Measurements from ENCODE around the gene USP27X.
A peak's percentile ranks its signal among the peaks of the same experiment; 100 is the strongest.

Gene USP27X

DNA sequence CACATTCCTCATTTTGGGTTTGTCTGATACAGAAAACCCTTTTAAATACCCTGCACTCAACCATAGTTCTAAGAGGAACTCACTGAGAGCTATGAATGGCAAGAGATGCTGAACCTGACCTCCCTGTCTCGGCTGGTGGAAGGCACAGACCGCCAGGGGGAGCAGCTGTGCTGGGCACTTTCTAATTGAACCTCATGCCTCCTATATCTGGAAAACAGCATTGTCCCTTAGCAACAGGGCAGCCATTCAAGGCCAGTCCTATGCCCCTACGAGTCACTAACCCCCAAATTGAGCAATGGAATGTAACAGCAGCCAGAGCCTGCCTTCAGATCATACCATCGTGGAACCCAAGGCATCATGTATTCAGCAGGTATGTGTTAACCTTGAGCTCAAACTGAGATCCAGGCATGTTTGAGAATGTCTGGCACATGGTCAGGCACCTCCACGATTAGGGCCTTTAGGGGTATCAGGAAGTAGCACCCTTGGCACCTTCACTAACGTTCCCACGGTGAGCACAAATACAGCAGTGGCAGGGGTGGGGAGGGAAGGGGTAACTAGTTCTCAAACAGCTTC, 5.1 kb downstream of the USP27X start:
- DNase-seq: peak; percentile 18

GRCh38 chrX:49892542-49892941, 13.3 kb downstream of the USP27X start:
- no peak for DNase-seq

DNA sequence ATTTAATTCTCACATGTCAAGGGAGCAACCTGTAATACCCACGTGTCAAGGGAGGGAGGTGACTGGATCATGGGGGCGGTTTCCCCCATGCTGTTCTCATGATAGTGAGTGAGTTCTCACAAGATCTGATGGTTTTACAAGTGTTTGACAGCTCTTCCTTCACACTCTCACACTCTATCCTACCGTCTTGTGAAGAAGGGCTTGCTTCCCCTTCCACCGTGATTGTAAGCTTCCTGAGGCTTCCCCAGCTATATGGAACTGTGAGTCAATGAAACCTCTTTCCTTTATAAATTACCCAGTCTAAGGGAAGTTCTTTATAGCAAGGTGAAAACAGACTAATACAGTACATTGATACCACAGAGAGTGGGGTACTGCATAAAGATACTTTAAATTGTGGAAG, 17.7 kb downstream of the USP27X start:
- no peak for DNase-seq

- DNase-seq: no peak
Measured at GRCh38 chrX:49901048-49901447, 21.8 kb downstream of the USP27X start.

DNA sequence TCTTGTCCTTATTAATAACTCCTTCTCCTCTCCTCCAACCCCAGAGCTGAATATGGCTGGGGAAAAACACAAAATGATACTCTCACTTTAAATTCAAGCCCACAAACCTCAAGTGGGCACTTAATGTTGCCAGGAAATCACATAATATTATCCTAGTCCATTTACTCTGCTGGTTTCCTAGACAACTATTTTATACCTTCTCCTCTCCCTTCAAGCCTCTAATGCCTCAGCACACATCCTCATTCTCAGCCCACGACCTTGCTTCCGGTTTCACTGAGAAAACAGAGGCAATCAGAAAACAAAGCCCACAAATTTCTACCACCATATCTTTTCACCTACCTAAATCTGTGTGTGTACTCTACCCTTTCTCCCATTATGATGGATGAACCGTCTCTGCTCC, 31.1 kb downstream of the USP27X start:
- no peak for DNase-seq

DNA sequence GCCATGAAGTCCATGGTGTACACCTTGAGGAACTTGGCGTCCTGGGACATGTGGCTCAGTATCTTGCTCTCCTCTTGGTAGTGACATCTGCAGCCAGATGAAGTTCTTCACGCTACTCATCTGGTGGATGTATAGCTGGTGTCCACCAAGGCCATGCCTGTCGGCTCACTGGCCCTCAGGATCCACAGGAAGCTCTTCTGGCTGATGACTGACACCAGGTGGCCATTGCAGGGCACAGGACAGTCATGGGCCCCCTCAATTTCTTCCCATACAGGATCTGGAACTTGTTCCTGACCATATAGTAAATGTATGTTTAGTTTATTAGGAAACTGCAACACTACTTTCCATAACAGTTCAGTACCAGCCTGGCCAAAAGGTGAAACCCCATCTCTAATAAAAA, 32.8 kb downstream of the USP27X start:
- no peak for DNase-seq

- DNase-seq: no peak
Measured at GRCh38 chrX:49912861-49913260, 33.6 kb downstream of the USP27X start.

DNA sequence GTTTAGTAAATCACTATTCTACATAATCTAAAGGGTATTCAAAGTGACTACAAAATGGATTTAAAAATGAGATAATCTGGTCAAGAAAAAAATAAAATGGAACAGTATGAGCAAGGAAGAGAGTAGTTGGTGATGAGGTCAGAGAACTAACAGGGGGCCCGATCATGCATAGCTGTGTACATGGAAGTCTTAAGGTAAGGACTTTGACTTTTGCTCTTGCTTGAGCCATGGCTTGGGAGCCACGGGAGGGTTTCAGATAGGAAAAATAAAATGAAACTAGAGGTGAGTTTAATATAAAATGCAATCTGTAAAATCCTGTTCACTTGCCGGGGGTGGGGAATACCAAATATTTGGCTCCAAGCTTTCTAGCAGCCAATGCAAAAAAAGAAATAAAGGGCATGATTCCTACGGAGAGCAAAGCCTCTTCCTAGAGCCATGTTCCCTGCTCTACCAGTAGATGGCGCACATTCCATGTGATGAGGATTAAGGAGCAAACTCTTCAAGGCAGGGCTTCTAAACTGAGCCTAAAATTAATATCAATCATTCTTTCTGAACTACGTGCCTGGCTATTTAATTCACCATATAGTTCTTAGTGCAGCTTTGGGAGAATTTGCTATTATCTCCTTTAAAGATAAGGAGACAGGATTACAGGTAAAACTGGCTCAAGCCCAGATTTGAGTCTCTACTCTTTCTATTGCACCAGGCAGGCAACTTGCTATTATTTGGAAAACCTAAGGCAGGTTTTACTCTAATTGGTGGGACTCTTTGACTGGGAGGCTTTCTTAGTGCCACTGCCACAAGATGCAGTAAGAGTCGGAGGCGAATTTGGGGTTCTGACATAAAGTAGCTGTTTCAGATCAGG, 36.3 kb downstream of the USP27X start:
- peak; percentile 6 for DNase-seq

DNA sequence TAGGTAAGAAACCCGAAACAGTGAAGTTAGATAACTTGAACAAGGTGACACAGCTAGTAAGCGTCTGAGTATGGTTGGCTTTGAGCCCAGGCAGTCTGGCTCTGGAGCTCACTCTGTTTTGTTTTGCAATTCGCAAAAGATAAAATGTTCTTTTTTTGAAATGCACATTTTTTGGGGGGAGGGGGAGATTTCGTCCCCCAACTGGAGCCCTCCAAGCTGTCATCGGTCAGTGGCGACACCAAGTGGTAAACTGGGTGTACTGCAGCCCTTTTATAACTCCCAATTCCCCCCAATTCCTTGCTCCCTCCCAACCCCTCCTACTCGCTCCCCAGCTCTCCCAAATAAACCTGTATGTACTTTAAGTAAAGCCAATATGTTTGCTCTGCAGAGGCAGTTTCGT, 40.3 kb downstream of the USP27X start:
- peak; percentile 4 for DNase-seq

DNA sequence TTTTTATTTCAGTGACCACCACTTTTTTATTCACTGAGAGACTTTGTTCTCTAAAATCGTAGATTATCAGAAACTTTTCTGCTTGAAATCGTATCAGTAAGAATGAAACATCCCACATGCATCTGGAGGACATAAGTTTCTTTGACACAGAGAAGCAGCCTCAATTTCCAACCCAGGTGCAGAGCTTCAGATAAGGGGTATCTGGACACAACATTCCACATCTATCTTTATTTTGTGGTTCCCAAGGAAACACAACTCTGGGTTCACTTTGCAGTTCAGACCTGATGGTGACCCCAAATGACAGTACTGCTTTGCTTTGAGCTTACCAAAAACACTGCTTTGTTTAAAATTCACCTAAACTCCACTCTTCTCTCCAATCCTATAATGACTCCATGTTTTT, 41.8 kb downstream of the USP27X start:
- no peak for DNase-seq

DNA sequence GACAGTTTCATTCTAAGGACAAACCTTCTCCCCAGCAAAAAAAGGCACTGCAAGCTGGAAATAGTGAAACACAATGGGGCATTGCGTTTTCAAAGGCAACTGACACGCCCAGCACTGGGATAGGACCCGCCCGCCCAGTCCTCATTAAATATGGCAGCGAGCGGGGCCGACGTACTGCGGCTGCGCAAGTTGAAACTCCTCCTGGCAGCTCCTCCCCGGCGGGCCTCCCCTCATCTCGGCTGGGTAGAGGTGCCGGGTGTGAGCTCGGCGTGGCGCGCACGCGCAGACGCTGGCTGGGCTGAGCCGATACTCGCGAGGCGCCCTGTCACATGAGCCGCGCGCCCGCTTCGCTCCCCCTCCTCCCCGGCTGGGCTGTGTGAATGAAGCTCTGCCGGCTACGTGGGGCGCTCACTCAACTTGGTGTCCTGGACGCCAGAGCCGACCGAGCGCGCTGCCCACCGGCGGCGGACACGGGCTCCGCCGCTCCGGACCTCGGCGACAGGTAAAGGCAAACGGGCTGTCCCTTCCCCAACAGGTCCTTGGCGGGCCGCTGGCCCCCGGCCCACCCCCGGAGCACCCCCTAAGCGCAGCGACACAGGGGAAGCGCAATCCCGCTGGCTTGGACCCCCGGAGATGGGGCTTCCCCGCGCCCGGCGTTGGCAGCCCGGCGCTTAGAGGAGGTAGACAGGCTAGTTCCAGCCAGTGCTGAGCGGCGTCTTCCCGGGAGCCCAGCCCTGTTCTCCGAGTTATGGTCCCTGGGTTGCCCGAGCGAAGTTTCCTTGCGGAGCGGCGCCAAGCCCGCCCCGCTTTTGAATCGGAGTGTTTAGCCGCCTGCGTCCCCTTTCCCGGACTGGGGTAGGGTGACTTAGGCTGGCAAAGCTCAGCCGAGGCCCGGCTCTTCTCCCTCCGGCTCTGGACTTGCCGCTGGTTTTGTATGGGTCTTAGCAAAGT, 43.3 kb downstream of the USP27X start, which contains the start of gene CLCN5:
Gene CLCN5, plus strand, starts transcription at position 306 of the 951 bp plus-strand sequence. CDS start 2,703 bp downstream, outside the sequence.
- peak; percentile 88 for DNase-seq

DNA sequence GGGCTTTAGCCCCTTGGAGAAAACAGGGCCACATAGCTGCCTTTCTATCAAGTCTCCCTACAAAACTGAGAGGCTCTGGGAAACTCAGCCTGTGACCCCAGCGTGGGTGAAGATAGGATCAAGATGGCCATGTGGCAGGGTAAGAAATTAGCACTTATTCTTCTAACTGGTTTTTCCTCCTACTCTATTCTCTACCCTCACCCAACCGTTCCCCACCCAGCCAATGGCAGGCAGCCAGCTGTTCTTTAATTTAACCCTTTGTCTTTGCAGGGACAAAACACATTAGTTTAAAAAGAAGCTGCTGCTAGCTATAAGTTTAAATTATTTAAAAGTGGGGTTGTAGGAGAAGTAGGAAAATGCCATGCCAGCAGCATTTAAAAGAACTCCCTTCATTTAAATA, 45.9 kb downstream of the USP27X start:
- no peak for DNase-seq

GRCh38 chrX:49930039-49930438, 50.8 kb downstream of the USP27X start:
- DNase-seq: no peak

All from effector CD8-positive, alpha-beta T cell (primary cell).